Heart left ventricle (tissue), 11 donors: ENCODE results near the gene KIAA0930. TPM values are rescaled to one million over a fixed set of nuclear protein-coding genes. Genes with fewer than 3 reads are reported as not detected.

Experiments used
- microRNA counts, 2 donors: library from miRNA; unstranded; fragments of <30 nt; microRNA quantifications; one replicate each; lab custom pipeline; 2016
- microRNA-seq, 4 donors: library from miRNA; unstranded; fragments of <30 nt; microRNA quantifications; one replicate each; pipeline versions ENCODE4 to v1.2.0, GENCODE V29; 2017 to 2020
- polyA plus RNA-seq, 2 donors: library from polyadenylated mRNA; stranded (reverse); fragments of 200-250 nt; gene quantifications; one replicate each; pipeline ENCODE4 v1.2.3, GENCODE V29; 2013
- total RNA-seq, 9 donors: library from RNA; depleted of rRNA in 2 of 9; stranded (reverse); fragments of >200 nt in 2 of 9; fragmentation: NEBNext Ultra II Directional in 3 of 9; extraction: Animal tissue kit (Norgen Biotek cat#: 25700) in 3 of 9; gene quantifications; one replicate each; pipeline versions ENCODE4 v1.1.0 to v1.2.4, GENCODE V29; 2016 to 2023
- donor health status: ischemic (EF 13 %, LVEDD 7.1; RV severe dilation, severe dysfunction).
- donor health status: healthy with polysubstance abuse.
- donor health status: DM: no; HTN: yes; CAD: no.
- donor health status: DM: no; HTN: no; CAD: no.
- donor health status: ischemic (EF 25% LVEDD 5.7; RV mildly dilated, moderate dysfunction).
- donor health status: healthy.
- donor health status: DM: yes; HTN: yes; CAD: no.
- donor health status: PGD.
- donor health status: nonischemic (EF 23%, LVEDD 6.1; RV moderate dilation, normal function).

The KIAA0930 gene
- total and polyA plus RNA-seq, 11 donors = 8.5 to 67.1 (median 18.7) TPM

MicroRNA genes within 50 kb of the gene (microRNA counts, 767-probe panel; counts per million panel counts)
- 71.6 to 573 counts per million in 2 donors for microRNA hsa-miR-1249 (lab: Ali Mortazavi, UCI)

Small RNAs within 50 kb of the gene (microRNA-seq; reads per million reads assigned to microRNA genes)
- gene MIR1249 = 4.2 to 10.7 (median 6.8) reads per million in 4 donors

Other genes starting within 250 kb of the KIAA0930 start
- 1 to 10 TPM in 2 of 9 donors, under 1 TPM in 3, not detected in 4; 0.40 to 1.6 (median 0.63) TPM for gene PHF21B, start 230.9 kb downstream of the KIAA0930 start, total RNA-seq
- gene PHF21B, start 230.9 kb downstream of the KIAA0930 start, polyA plus RNA-seq = under 1 TPM; 0.04 TPM
- 10 to 100 TPM; 11.7 to 42.6 (median 14.4) TPM for gene NUP50, start 77.0 kb downstream of the KIAA0930 start, total RNA-seq
- gene NUP50, start 77.0 kb downstream of the KIAA0930 start, polyA plus RNA-seq = 10 to 100 TPM in 1 of 2 donors, 1 to 10 TPM in 1; 5.8 to 10.5 TPM
- gene UPK3A, start 44.1 kb upstream of the KIAA0930 start, total RNA-seq = under 1 TPM in 2 of 9 donors, not detected in 7; 0.34 to 0.45 TPM
- under 1 TPM in 1 of 2 donors, not detected in 1; 0.15 TPM for gene UPK3A, start 44.1 kb upstream of the KIAA0930 start, polyA plus RNA-seq
- 10 to 100 TPM in 6 of 9 donors, 1 to 10 TPM in 3; 4.0 to 46.8 (median 15.0) TPM for gene FAM118A, start 69.0 kb upstream of the KIAA0930 start, total RNA-seq
- 10 to 100 TPM; 13.1 to 17.4 TPM for gene FAM118A, start 69.0 kb upstream of the KIAA0930 start, polyA plus RNA-seq
- gene SMC1B, start 172.7 kb upstream of the KIAA0930 start, total RNA-seq = not detected
- gene SMC1B, start 172.7 kb upstream of the KIAA0930 start, polyA plus RNA-seq = not detected
- gene RIBC2, start 172.8 kb upstream of the KIAA0930 start, total RNA-seq = 1 to 10 TPM in 1 of 9 donors, not detected in 8; 1.0 TPM
- under 1 TPM in 1 of 2 donors, not detected in 1; 0.07 TPM for gene RIBC2, start 172.8 kb upstream of the KIAA0930 start, polyA plus RNA-seq